Panc1 (cell line): ENCODE measurements around the gene MACROH2A1. TPM values are rescaled to one million over a fixed set of nuclear protein-coding genes. Genes with fewer than 3 reads are reported as not detected.

Experiments
- ATAC-seq: fragments of 200-7000 bp; cut with Tn5 transposase; 2 replicates; pipeline ENCODE4 v1.9.1; 2020; ENCODE audit warnings: mild to moderate bottlenecking, moderate library complexity
- BruUV-seq: library from RNA; stranded (reverse); fragments of 400-500 nt; replicated peaks from 2 replicates; lab custom pipeline; 2021; lab: Mats Ljungman, UMichigan
- CTCF ChIA-PET: fragments of 300-600 bp; sonication (Branson Sonifier 250); formaldehyde crosslinking; loops from one replicate; lab custom pipeline; 2022; ENCODE audit warnings: antibody characterized with exemption; lab: Charles Lee
- POLR2A ChIA-PET: fragments of 300-600 bp; sonication (Branson Sonifier 250); formaldehyde crosslinking; loops from one replicate; lab custom pipeline; 2022; ENCODE audit warnings: antibody characterized with exemption; lab: Charles Lee
- DNase-seq: peaks from one replicate; pipeline ENCODE4 v3.0.0-alpha.2; 2010; ENCODE audit warnings: low read depth, low spot score
- H3K27ac ChIP-seq: 2 replicates; pipeline ENCODE4 v1.5.1; 2011; ENCODE audit warnings: mild to moderate bottlenecking, low read length, inconsistent platforms
- H3K27me3 ChIP-seq: fragments of 200-500 bp; sonication (Bioruptor generic); 2 replicates; pipeline ENCODE4 v1.6.0; 2014; ENCODE audit warnings: low read length, inconsistent platforms; ENCODE audit not compliant: control insufficient read depth, insufficient read depth
- H3K36me3 ChIP-seq: fragments of 200-500 bp; sonication (Bioruptor generic); 2 replicates; pipeline ENCODE4 v1.5.1; 2014; ENCODE audit warnings: inconsistent platforms, mild to moderate bottlenecking, low read length, moderate library complexity; ENCODE audit not compliant: control insufficient read depth, insufficient read depth
- H3K4me1 ChIP-seq: 2 replicates; pipeline ENCODE4 v1.5.1; 2011; ENCODE audit warnings: inconsistent platforms, mild to moderate bottlenecking, low read length, moderate library complexity; ENCODE audit not compliant: control insufficient read depth, insufficient read depth
- H3K4me3 ChIP-seq, 2 experiments: 2 replicates each; pipeline ENCODE4 v1.5.1; 2011 to 2012; ENCODE audit warnings: low read depth in 2 of 2, low read length in 2 of 2, mild to moderate bottlenecking in 2 of 2, inconsistent platforms in 1 of 2, moderate library complexity in 1 of 2
- H3K9me3 ChIP-seq: fragments of 200-500 bp; sonication (Bioruptor generic); 2 replicates; pipeline ENCODE4 v1.5.1; 2014; ENCODE audit warnings: low read depth, mild to moderate bottlenecking, inconsistent platforms, low read length, moderate library complexity; ENCODE audit not compliant: control insufficient read depth, insufficient read depth
- POLR2AphosphoS5 ChIP-seq: IDR thresholded peaks from 2 replicates; pipeline ENCODE4 v1.6.1; 2012; ENCODE audit warnings: mild to moderate bottlenecking, low read depth, low read length, moderate library complexity
- REST ChIP-seq, 2 experiments: IDR thresholded peaks; 2 replicates each; pipeline ENCODE4 v1.6.1; 2011 to 2012; ENCODE audit warnings: low read depth in 2 of 2, control low read depth in 1 of 2, low read length in 1 of 2, mild to moderate bottlenecking in 1 of 2, moderate library complexity in 1 of 2; ENCODE audit not compliant: insufficient read depth in 1 of 2
- SIN3A ChIP-seq: IDR thresholded peaks from 2 replicates; pipeline ENCODE4 v1.6.1; 2012; ENCODE audit warnings: low read depth, mild to moderate bottlenecking, low read length, moderate library complexity, borderline replicate concordance; ENCODE audit not compliant: insufficient read depth
- TCF7L2 ChIP-seq: IDR thresholded peaks from 2 replicates; pipeline ENCODE4 v1.6.1; 2011; ENCODE audit warnings: mild to moderate bottlenecking, low read depth, low read length, inconsistent platforms
- in situ Hi-C: cut with HindIII; loops from 2 replicates; pipeline ENCODE4 v1.10.0; 2016; ENCODE audit warnings: low sequenced_read_pairs, low pct_unique_long_range_greater_than_20kb
- intact Hi-C: fragments of 100-400 bp; cut with micrococcal nuclease; formaldehyde crosslinking; loops from one replicate; pipeline ENCODE4 v1.10.0; 2022; ENCODE audit not compliant: unreplicated experiment
- total RNA-seq: library from RNA; stranded (reverse); gene quantifications from one replicate; pipeline ENCODE4 v1.2.1, GENCODE V29; 2021; ENCODE audit not compliant: unreplicated experiment
- TF ChIP-seq, protein P1 (sequence below): fragments of 450-650 bp; IDR thresholded peaks from 2 replicates; pipeline ENCODE4 v1.5.1; 2017; ENCODE audit warnings: mild to moderate bottlenecking

Gene MACROH2A1
- total RNA-seq, 1 experiment from 2014 or later, result 162 TPM

- BruUV-seq, result no TSS peak
- CTCF ChIA-PET, result no interaction called here
- H3K36me3 ChIP-seq, result peaks cover 8% of the 10 kb centered on the region; the same call in 1 of the 2 replicates
Measured at GRCh38 chr5:135386886-135387628, 12.0 kb downstream of the MACROH2A1 start.

GRCh38 chr5:135386096-135386495 lies 12.9 kb downstream of the MACROH2A1 start:
- intact Hi-C loops, result no loop called here
- Histone ChIP-seq H3K9me3 (no peaks in the 10 kb centered on the region), H3K4me3 (no peak overlapping the region), H3K27ac (no peak overlapping the region), H3K36me3 (peaks cover 9% of the 10 kb centered on the region), H3K27me3 (no peaks in the 10 kb centered on the region), H3K4me1 (no peaks in the 10 kb centered on the region)
- no peak for TF ChIP-seq REST (IDR thresholded peaks at IDR 0.05; ENCODE audit: insufficient read depth in 1 of 2, low read depth in 2 of 2, low read length in 1 of 2)
- TF ChIP-seq POLR2AphosphoS5, result no peak
- TF ChIP-seq TCF7L2, result no peak
- TF ChIP-seq, protein P1, sequence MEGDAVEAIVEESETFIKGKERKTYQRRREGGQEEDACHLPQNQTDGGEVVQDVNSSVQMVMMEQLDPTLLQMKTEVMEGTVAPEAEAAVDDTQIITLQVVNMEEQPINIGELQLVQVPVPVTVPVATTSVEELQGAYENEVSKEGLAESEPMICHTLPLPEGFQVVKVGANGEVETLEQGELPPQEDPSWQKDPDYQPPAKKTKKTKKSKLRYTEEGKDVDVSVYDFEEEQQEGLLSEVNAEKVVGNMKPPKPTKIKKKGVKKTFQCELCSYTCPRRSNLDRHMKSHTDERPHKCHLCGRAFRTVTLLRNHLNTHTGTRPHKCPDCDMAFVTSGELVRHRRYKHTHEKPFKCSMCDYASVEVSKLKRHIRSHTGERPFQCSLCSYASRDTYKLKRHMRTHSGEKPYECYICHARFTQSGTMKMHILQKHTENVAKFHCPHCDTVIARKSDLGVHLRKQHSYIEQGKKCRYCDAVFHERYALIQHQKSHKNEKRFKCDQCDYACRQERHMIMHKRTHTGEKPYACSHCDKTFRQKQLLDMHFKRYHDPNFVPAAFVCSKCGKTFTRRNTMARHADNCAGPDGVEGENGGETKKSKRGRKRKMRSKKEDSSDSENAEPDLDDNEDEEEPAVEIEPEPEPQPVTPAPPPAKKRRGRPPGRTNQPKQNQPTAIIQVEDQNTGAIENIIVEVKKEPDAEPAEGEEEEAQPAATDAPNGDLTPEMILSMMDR, result no peak
- no peak for TF ChIP-seq SIN3A
- ChIA-PET POLR2A (no interaction called here), CTCF (no interaction called here)
- in situ Hi-C loops, result no loop called here
- DNase-seq, result no peak
- no peak for ATAC-seq
- BruUV-seq, result no TSS peak

More at GRCh38 chr5:135386886-135387628, 12.0 kb downstream of the MACROH2A1 start:
- TF ChIP-seq, protein P1, result no peak
- Histone ChIP-seq H3K4me1 (no peaks in the 10 kb centered on the region), H3K4me3 (no peak overlapping the region), H3K27me3 (no peaks in the 10 kb centered on the region), H3K27ac (no peak overlapping the region), H3K9me3 (no peaks in the 10 kb centered on the region)
- intact Hi-C loops, result no loop called here
- POLR2A ChIA-PET, result interaction anchor here (0.6 kb wide), 1 partner anchor 319 kb away, joined by 7 read pairs; no protein-coding TSS in a partner anchor
- ATAC-seq (no peak), DNase-seq (peak; percentile 47)
- in situ Hi-C loops, result no loop called here
